GM18868 (cell line): ENCODE measurements around the gene ZFP36L2.
"Not testable (repeated sequence)": the region's sequence is repeated elsewhere in the genome, so short reads cannot be mapped to it uniquely, and the experiment has no call there.

Experiments
- ATAC-seq: cut with Tn5 transposase; IDR thresholded peaks from one replicate; pipeline ENCODE4 v1.9.1; 2021; ENCODE audit warnings: mild to moderate bottlenecking, moderate library complexity; ENCODE audit not compliant: unreplicated experiment

The ZFP36L2 gene

GRCh38 chr2:43210125-43210466, 16.3 kb downstream of the ZFP36L2 start:
- no peak for ATAC-seq

GRCh38 chr2:43209204-43209717, 17.1 kb downstream of the ZFP36L2 start:
- no peak for ATAC-seq

GRCh38 chr2:43207553-43208300, 18.7 kb downstream of the ZFP36L2 start:
- no peak for ATAC-seq

- no peak for ATAC-seq
These were observed 19.8 kb downstream of the ZFP36L2 start for GRCh38 chr2:43206602-43207001.

- no peak for ATAC-seq
These were observed 23.0 kb downstream of the ZFP36L2 start for GRCh38 chr2:43203373-43203772.

GRCh38 chr2:43202289-43202688, 24.1 kb downstream of the ZFP36L2 start:
- no peak for ATAC-seq

- no peak for ATAC-seq
These were observed 24.9 kb downstream of the ZFP36L2 start for GRCh38 chr2:43201497-43201896.

GRCh38 chr2:43201016-43201415, 25.4 kb downstream of the ZFP36L2 start:
- no peak for ATAC-seq

GRCh38 chr2:43199492-43200488, 26.6 kb downstream of the ZFP36L2 start:
- no peak for ATAC-seq

- no peak for ATAC-seq
These were observed 28.1 kb downstream of the ZFP36L2 start for GRCh38 chr2:43198263-43198662.

GRCh38 chr2:43197588-43197896, 28.9 kb downstream of the ZFP36L2 start:
- no peak for ATAC-seq

GRCh38 chr2:43196768-43197587, 29.4 kb downstream of the ZFP36L2 start:
- ATAC-seq: no peak

GRCh38 chr2:43194121-43194869, 32.1 kb downstream of the ZFP36L2 start:
- ATAC-seq: no peak

GRCh38 chr2:43193652-43194120, 32.7 kb downstream of the ZFP36L2 start:
- no peak for ATAC-seq

GRCh38 chr2:43192744-43193651, 33.4 kb downstream of the ZFP36L2 start:
- ATAC-seq: no peak

- ATAC-seq: no peak
These were observed 34.4 kb downstream of the ZFP36L2 start for GRCh38 chr2:43191947-43192516.

- ATAC-seq: no peak
These were observed 35.9 kb downstream of the ZFP36L2 start for GRCh38 chr2:43190311-43191052.

GRCh38 chr2:43189861-43190260, 36.5 kb downstream of the ZFP36L2 start:
- ATAC-seq: not testable (repeated sequence)
